NCI-H1417 (cell line): Measurements from ENCODE around the gene CNTNAP3B.
"Not testable (repeated sequence)": the region's sequence is repeated elsewhere in the genome, so short reads cannot be mapped to it uniquely, and the experiment has no call there.

ENCODE experiments used
- DNase-seq, 3 experiments: peaks; one replicate each; lab custom pipeline; 2025; lab: John Stamatoyannopoulos, UW

Gene CNTNAP3B

DNA sequence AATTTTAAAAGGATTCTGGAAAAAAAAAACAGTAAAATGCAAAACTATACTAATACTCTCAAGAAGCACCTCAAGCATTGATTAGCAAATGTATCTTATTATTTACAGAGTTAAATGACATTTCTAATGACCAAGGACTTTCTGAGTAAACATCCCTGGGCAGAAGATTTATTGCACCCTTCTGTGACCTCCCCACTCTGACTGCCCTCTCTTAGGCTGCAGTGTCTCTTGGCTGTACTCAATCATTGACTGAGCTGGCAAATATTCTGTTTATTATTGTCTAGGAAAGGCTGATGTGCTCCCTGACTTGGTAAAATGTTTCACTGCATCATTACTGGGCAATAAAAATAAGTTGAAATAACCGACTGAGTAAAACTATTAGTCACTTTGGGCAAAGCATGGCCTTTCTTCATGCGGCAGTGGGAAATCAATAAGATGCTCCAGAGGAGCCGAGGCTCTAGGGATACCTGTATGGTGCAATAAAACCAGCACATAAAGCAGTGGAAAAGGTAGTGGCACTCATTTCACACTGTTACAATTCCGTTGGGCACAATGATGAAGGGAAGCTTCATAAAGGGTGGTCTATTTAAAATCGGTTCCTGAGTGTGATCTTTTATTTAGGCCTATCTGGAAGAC lies 151.1 kb downstream of the CNTNAP3B start:
- not testable (repeated sequence) for DNase-seq

GRCh38 chr9:41974906-41975305 lies 154.3 kb downstream of the CNTNAP3B start:
- DNase-seq, result not testable (repeated sequence)

- not testable (repeated sequence) for DNase-seq
Observed at GRCh38 chr9:41953007-41953406, 176.2 kb downstream of the CNTNAP3B start.

DNA sequence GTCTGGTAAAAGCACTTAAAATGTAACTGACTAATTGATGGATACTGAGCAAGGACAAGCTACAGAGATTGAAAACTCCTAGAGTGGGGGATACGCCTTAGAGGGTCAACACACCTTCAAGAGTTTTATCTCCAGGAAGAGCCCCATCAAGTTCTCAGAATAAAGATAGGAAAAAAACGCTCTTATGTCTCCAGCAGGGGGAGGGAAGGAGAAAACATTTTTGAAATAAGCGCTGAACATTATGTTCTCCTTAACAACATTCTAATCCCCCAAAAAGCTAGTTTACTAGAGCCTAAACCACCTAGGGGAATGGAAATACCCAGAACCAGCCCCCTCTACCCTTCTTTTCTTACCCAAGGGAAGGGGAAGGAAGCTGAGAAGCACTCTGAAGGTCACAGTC lies 187.5 kb downstream of the CNTNAP3B start:
- DNase-seq, result not testable (repeated sequence)

- DNase-seq, result not testable (repeated sequence)
Observed at GRCh38 chr9:41938143-41938542, 191.1 kb downstream of the CNTNAP3B start.

- DNase-seq, result not testable (repeated sequence)
Observed at GRCh38 chr9:41935727-41936126, 193.5 kb downstream of the CNTNAP3B start.

DNA sequence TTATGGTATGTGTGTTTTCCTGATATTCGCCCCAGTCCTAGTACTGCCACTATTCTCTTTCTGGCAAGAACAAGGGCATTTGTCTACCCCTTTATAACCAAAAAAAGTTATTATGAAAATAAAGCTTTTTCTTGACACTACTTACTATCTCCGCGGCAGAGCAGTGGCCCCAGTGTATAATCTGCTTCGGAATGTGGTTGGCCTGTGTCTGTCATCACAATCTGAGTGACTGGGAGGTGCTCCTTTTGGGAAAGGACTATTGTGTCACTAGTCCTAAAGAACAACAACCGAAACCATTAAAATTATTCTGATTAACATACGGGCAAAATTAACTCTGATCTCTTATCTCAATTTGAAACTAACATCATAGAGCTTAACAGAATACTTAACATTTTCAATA lies 200.1 kb downstream of the CNTNAP3B start:
- DNase-seq, result not testable (repeated sequence)

GRCh38 chr9:41917374-41917773 lies 211.9 kb downstream of the CNTNAP3B start:
- DNase-seq, result not testable (repeated sequence)

DNA sequence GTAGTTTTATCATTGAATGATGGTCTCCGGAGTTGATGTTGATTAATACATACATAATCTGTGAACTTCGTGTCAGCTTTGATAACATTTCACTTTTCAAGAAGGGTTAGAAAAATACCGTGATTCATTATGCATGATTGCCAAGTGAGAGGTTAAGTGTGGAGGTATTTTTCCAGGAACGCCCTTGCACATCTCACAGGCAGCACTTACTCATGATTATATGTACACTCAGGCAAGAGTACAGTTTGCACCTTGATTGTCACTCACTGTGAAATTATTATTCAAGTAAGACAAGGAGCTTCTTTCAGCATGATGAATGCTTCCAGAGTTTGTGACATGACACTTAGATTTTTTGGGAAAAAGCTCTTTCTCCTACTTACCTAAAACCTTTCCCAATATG lies 223.7 kb downstream of the CNTNAP3B start:
- DNase-seq, result not testable (repeated sequence)

GRCh38 chr9:41902762-41903161 lies 226.5 kb downstream of the CNTNAP3B start:
- not testable (repeated sequence) for DNase-seq

GRCh38 chr9:41898720-41899343 lies 230.4 kb downstream of the CNTNAP3B start:
- not testable (repeated sequence) for DNase-seq

DNA sequence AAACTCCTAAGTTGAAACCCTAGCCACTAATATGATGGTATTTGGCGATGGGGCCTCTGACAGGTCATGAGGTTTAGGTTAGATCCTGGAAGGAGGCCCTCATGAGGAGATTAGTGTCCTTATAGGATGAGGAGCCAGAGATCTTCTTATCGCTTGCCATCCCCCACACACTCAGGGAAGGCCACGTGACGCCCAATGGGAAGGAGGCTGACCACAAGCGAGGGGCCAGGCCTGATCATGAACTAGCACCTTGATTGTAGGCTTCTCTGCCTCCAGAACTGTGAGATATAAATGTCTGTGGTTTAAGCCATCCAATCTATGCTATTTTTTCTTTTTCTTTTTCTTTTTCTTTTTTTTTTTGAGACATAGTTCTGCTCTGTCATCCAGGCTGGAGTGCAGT lies 254.7 kb downstream of the CNTNAP3B start:
- not testable (repeated sequence) for DNase-seq

GRCh38 chr9:41855422-41855821 lies 273.8 kb downstream of the CNTNAP3B start:
- not testable (repeated sequence) for DNase-seq

DNA sequence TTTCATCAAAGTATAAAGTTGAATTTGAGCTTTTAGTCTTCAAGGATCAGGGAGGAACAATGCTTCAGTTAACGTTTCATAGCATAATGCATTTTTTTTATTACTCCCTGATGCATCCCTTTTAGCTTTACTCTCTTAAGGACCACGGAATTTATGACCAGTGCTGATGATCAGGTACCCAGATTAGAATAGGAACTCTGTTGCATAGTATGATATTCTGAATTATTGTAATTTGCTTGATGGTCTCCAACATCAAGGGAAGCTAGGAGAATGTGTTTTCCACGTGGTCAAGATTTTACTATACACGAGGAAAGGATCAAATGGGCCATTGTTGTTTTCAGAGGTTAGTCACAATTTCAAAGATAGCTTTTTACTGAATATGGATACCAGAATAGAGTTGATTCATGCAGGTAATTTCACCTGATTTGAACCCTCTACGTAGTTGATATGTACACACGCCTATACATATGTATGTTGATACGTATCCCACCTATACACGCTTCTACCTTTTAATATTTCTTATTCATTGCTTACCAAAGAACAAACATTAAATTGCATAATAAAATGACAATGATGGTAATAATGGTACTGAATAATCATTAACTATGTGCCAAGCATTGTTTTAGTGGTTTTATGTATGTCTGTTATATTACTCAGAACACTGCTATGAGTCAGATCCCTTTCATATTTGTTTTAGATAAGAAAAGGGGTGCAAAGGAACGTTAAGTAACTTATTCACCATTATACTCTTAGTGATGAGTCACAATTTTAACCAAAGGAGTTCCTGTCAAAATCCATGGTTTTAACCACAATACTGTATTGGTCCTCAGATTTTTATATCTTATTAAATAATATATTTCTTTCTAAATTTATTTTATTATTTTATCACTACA lies 277.1 kb downstream of the CNTNAP3B start:
- DNase-seq, result not testable (repeated sequence)

DNA sequence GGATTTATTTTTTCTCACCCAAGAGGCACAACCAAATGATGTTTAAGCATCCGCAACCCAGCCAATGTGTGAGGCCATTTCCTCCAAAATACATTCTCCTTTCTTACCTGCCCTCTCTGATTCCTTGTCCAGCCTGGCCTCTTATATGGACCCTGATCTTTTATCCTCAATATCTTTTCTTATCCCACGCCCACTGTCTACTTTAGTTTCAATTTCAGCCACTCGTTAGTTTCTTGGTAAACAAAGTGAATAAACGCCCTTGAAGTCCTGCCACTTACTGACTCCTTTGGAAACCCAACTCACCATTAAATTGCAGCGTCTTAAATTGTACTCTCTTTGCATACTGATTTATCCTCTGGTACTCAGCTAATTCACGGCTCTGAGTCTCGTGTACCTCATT lies 281.4 kb downstream of the CNTNAP3B start:
- DNase-seq, result not testable (repeated sequence)
